Measurements from ENCODE around the gene CDH23. TPM values are rescaled to one million over a fixed set of nuclear protein-coding genes. Genes with fewer than 3 reads are reported as not detected.
A peak's percentile ranks its signal among the peaks of the same experiment; 100 is the strongest.

Gene CDH23
- total RNA-seq, 1 donor from 2014 or later: not detected

DNA sequence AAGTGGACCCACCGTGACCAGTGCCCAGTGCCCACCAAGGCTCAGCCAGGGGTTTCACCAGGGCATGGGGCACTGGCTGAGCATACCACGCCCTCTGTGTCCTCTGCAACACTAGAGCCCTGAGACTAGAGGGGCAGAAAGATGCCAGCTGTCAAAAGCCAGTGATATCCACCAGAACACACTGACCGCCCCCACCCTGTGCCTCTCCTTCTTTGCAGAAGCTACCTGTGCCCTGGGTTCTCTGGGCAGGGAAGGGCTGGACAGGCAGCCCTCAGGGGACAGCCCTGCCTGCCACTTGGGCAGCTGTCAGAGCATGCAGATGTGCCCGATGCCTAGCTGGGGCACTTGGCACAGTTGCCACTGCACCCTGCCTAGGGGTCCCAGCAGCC is 376.1 kb downstream of the CDH23 start:
- Histone ChIP-seq H3K27me3 (ENCODE audit: control insufficient read depth, insufficient read depth, low read length) (no peaks in the 10 kb centered on the region), H3K4me3 (ENCODE audit: low read depth, low read length) (peak overlapping the region; percentile 58), H3K36me3 (ENCODE audit: control insufficient read depth, insufficient read depth, low read length) (no peaks in the 10 kb centered on the region)
- TF ChIP-seq, protein P1, sequence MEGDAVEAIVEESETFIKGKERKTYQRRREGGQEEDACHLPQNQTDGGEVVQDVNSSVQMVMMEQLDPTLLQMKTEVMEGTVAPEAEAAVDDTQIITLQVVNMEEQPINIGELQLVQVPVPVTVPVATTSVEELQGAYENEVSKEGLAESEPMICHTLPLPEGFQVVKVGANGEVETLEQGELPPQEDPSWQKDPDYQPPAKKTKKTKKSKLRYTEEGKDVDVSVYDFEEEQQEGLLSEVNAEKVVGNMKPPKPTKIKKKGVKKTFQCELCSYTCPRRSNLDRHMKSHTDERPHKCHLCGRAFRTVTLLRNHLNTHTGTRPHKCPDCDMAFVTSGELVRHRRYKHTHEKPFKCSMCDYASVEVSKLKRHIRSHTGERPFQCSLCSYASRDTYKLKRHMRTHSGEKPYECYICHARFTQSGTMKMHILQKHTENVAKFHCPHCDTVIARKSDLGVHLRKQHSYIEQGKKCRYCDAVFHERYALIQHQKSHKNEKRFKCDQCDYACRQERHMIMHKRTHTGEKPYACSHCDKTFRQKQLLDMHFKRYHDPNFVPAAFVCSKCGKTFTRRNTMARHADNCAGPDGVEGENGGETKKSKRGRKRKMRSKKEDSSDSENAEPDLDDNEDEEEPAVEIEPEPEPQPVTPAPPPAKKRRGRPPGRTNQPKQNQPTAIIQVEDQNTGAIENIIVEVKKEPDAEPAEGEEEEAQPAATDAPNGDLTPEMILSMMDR (IDR thresholded peaks at IDR 0.05; ENCODE audit: insufficient read depth, low read length, severe bottlenecking): no peak
- no peak for FAIRE-seq
- DNase-seq (ENCODE audit: low read depth): no peak

DNA sequence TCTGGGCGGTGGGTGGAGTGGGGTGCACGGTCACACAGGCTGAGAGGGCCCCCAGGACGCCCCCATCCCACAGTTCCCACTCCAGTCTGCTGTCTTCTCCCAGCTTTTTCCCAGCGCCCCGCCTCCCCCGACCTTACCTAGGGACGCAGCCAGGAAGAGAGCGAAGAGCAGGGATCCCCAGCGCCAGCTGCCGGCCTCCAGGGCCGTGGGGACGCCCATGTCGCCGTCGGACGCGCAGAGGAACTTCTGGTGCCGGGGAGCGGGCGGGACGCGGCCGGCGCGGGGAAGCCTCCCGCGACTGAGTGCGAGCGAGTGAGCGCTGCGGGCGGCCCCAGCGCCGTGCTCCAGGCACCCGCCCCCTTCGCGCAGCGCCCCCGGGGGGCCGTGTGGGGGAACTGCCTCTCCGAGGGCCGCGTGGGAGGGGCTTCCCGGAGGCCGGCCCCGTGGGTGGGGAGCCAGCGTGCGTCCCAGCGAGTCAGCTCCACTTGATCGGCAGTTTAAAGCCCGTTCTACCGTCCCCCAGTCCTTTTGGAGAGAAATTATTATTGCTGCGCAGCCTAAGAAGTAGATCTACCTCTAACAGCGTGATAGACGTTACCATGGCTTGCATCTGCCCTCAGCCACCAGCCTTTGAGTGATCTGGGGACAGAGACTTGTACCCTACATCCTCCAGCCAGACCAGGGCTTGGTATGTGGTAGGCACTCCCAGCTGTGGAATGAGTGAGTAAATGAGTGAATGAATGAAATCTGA is 376.7 kb downstream of the CDH23 start, which contains the start of gene VSIR:
Gene VSIR, minus strand, starts transcription at position 300 of the 751 bp plus-strand sequence. Its CDS starts 81 bp downstream, at position 219.
- FAIRE-seq: no peak

DNA sequence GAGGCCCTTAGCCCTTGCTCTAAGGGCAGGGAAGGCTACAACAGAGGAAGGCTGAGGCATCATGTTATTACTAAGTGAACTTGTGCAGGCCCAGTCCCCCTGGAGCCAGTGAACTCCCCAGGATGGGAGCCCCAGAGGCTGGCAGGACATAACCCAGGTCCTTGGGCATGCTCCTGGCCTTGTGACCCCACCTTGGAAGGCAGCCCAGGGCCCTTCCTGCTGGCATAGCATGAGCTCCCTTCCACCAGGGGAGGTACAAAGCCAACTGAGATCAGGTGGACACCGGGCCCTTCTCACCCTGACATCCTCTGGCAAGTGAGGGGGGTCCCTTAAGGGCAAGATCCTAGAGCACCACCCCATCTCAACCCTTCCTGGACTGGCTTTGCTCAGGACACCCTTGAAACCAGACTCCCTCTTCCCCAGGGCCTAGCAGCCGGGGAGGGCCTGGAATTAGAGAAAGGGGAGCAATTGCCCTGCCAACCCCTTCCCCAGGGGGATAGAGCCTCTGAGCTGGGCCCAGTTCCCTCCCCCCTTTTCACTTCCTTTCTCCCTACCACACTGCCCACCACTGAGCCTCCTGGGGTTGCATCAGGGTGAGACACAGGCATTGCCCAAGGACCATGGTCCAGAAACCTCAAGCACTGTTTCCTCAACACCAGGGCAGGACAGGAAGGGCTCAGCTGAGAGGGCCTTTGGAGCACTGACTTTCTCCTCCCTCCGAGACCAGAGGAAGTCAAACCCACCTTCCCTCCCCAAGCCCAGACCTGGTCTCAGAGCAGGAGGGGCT is 378.4 kb downstream of the CDH23 start:
- Histone ChIP-seq H3K27me3 (ENCODE audit: control insufficient read depth, insufficient read depth, low read length) (no peaks in the 10 kb centered on the region), H3K36me3 (ENCODE audit: control insufficient read depth, insufficient read depth, low read length) (no peaks in the 10 kb centered on the region), H3K4me3 (ENCODE audit: low read depth, low read length) (no peak overlapping the region)
- FAIRE-seq (no peak), DNase-seq (ENCODE audit: low read depth) (no peak)
- TF ChIP-seq, protein P1 (IDR thresholded peaks at IDR 0.05; ENCODE audit: insufficient read depth, low read length, severe bottlenecking): no peak

More for the DNA sequence above, 376.7 kb downstream of the CDH23 start, which contains the start of gene VSIR:
- peak within 1 kb of the TSS; percentile 58 for H3K4me3 ChIP-seq (ENCODE audit: low read depth, low read length)
- peak; percentile 94 for DNase-seq (ENCODE audit: low read depth)
- TF ChIP-seq, protein P1 (IDR thresholded peaks at IDR 0.05; ENCODE audit: insufficient read depth, low read length, severe bottlenecking): peak; percentile 84
- no peaks in the 10 kb centered on the region for H3K27me3 ChIP-seq (ENCODE audit: control insufficient read depth, insufficient read depth, low read length)
- H3K36me3 ChIP-seq (ENCODE audit: control insufficient read depth, insufficient read depth, low read length): no peaks in the 10 kb centered on the region

DNA sequence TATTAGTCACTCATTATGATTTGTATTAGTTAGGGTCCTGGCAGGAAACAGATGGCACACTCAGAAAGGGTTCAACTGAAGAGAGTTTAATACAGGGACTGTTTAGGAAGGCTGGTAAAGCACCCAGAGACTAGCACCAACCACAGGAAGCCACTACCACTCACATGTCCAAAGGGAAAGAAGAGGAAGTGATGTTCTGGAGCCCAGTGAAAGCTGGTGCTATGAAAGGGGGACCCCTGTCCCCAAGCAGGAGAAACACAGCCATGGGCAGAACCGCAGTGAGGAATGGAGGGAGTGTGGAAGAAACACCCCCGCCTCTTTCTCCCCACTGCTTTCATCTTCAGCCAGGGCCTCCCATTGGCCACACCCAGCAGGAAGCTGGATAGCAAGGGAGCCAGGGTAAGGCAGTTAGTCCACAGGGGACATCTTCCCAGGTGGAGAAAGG is 379.8 kb downstream of the CDH23 start:
- no peaks in the 10 kb centered on the region for H3K27me3 ChIP-seq (ENCODE audit: control insufficient read depth, insufficient read depth, low read length)
- H3K4me3 ChIP-seq (ENCODE audit: low read depth, low read length): no peak overlapping the region
- DNase-seq (ENCODE audit: low read depth): no peak
- no peak for FAIRE-seq
- TF ChIP-seq, protein P1 (IDR thresholded peaks at IDR 0.05; ENCODE audit: insufficient read depth, low read length, severe bottlenecking): no peak
- no peaks in the 10 kb centered on the region for H3K36me3 ChIP-seq (ENCODE audit: control insufficient read depth, insufficient read depth, low read length)

DNA sequence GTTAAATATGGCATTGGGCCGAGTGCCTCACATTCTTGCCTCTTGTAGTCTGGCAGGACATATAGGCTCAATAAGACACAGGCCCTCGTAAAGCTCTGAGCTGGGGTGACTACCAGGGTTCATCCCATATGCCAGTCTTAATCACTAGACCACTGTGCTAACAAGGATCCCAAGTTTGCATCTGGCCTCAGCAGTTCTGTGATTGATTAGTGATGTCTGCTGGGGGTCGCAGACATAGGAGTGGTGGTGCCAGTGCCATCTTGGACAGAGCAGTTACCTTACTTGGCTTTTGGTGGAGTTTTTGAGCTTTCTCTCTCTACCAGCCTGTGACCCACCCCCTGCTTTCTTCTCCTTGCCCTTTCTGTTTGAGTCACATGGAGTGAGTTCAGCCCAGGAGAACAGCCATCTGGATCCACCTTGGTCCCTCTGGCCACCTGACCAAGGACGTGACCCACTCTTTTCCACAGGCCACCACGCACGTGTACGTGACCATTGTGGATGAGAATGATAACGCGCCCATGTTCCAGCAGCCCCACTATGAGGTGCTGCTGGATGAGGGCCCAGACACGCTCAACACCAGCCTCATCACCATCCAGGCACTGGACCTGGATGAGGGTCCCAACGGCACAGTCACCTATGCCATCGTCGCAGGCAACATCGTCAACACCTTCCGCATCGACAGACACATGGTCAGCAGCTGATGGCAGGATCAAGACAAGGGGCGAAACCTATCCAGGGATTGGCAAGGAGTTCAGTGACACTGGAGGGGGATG is 380.7 kb downstream of the CDH23 start:
- H3K4me3 ChIP-seq (ENCODE audit: low read depth, low read length): no peak overlapping the region
- H3K36me3 ChIP-seq (ENCODE audit: control insufficient read depth, insufficient read depth, low read length): no peaks in the 10 kb centered on the region
- H3K27me3 ChIP-seq (ENCODE audit: control insufficient read depth, insufficient read depth, low read length): no peaks in the 10 kb centered on the region
- FAIRE-seq (no peak), DNase-seq (ENCODE audit: low read depth) (no peak)
- TF ChIP-seq, protein P1 (IDR thresholded peaks at IDR 0.05; ENCODE audit: insufficient read depth, low read length, severe bottlenecking): no peak
